ENCODE data around the gene BMX. TPM values are rescaled to one million over a fixed set of nuclear protein-coding genes. Genes with fewer than 3 reads are reported as not detected.

Gene BMX
- polyA plus RNA-seq, 2 donors: 0.22 to 0.33 TPM

GRCh38 chrX:15501506-15501905, 899 bp downstream of the BMX start:
- WGBS, 2 donors: 86 to 94% methylated on average over 9 of the region's 9 CpGs
- Histone ChIP-seq H3K27me3 (ENCODE audit: control insufficient read depth in 1 of 2, insufficient read depth in 2 of 2, low read length in 2 of 2) (peaks cover 0 to 7% of the 10 kb centered on the region in 2 donors), H3K27ac (ENCODE audit: low read depth in 2 of 2, low read length in 1 of 2) (no peak overlapping the region), H3K36me3 (ENCODE audit: control insufficient read depth in 2 of 2, insufficient read depth in 2 of 2, low read length in 1 of 2) (no peaks in the 10 kb centered on the region), H3K4me1 (ENCODE audit: control insufficient read depth in 2 of 2, insufficient read depth in 2 of 2, low read length in 1 of 2) (no peaks in the 10 kb centered on the region), H3K4me3 (ENCODE audit: low read depth in 1 of 2, low read length in 2 of 2) (no peak overlapping the region), H3K9me3 (ENCODE audit: control insufficient read depth in 2 of 2, insufficient read depth in 1 of 2, low read depth in 1 of 2, low read length in 1 of 2) (no peaks in the 10 kb centered on the region)

- H3K27ac ChIP-seq (ENCODE audit: low read depth in 2 of 2, low read length in 1 of 2): no peak overlapping the region
- peaks cover 0 to 4% of the 10 kb centered on the region in 2 donors for H3K27me3 ChIP-seq (ENCODE audit: control insufficient read depth in 1 of 2, insufficient read depth in 2 of 2, low read length in 2 of 2)
- H3K4me1 ChIP-seq (ENCODE audit: control insufficient read depth in 2 of 2, insufficient read depth in 2 of 2, low read length in 1 of 2): no peaks in the 10 kb centered on the region
- H3K36me3 ChIP-seq (ENCODE audit: control insufficient read depth in 2 of 2, insufficient read depth in 2 of 2, low read length in 1 of 2): no peaks in the 10 kb centered on the region
- WGBS, 2 donors: 79 to 80% methylated on average over 1 of the region's 1 CpG
- H3K4me3 ChIP-seq (ENCODE audit: low read depth in 1 of 2, low read length in 2 of 2): no peak overlapping the region
- H3K9me3 ChIP-seq (ENCODE audit: control insufficient read depth in 2 of 2, insufficient read depth in 1 of 2, low read depth in 1 of 2, low read length in 1 of 2): no peaks in the 10 kb centered on the region
Measured at GRCh38 chrX:15504661-15505060, 4.1 kb downstream of the BMX start.

- Histone ChIP-seq H3K27ac (ENCODE audit: low read depth in 2 of 2, low read length in 1 of 2) (no peak overlapping the region), H3K4me3 (ENCODE audit: low read depth in 1 of 2, low read length in 2 of 2) (no peak overlapping the region), H3K4me1 (ENCODE audit: control insufficient read depth in 2 of 2, insufficient read depth in 2 of 2, low read length in 1 of 2) (no peaks in the 10 kb centered on the region), H3K9me3 (ENCODE audit: control insufficient read depth in 2 of 2, insufficient read depth in 1 of 2, low read depth in 1 of 2, low read length in 1 of 2) (no peaks in the 10 kb centered on the region), H3K36me3 (ENCODE audit: control insufficient read depth in 2 of 2, insufficient read depth in 2 of 2, low read length in 1 of 2) (no peaks in the 10 kb centered on the region), H3K27me3 (ENCODE audit: control insufficient read depth in 1 of 2, insufficient read depth in 2 of 2, low read length in 2 of 2) (peaks cover 0 to 6% of the 10 kb centered on the region in 2 donors)
- WGBS, 2 donors: 52 to 66% methylated on average over 3 of the region's 3 CpGs
Measured at GRCh38 chrX:15505101-15505500, 4.5 kb downstream of the BMX start.

GRCh38 chrX:15507005-15507404, 6.4 kb downstream of the BMX start:
- no peaks in the 10 kb centered on the region for H3K36me3 ChIP-seq (ENCODE audit: control insufficient read depth in 2 of 2, insufficient read depth in 2 of 2, low read length in 1 of 2)
- no peak overlapping the region for H3K27ac ChIP-seq (ENCODE audit: low read depth in 2 of 2, low read length in 1 of 2)
- 78 to 95% methylated on average over 5 of the region's 5 CpGs for WGBS, 2 donors
- H3K4me1 ChIP-seq (ENCODE audit: control insufficient read depth in 2 of 2, insufficient read depth in 2 of 2, low read length in 1 of 2): no peaks in the 10 kb centered on the region
- no peaks in the 10 kb centered on the region for H3K9me3 ChIP-seq (ENCODE audit: control insufficient read depth in 2 of 2, insufficient read depth in 1 of 2, low read depth in 1 of 2, low read length in 1 of 2)
- H3K27me3 ChIP-seq (ENCODE audit: control insufficient read depth in 1 of 2, insufficient read depth in 2 of 2, low read length in 2 of 2): peaks cover 0 to 6% of the 10 kb centered on the region in 2 donors
- no peak overlapping the region for H3K4me3 ChIP-seq (ENCODE audit: low read depth in 1 of 2, low read length in 2 of 2)

GRCh38 chrX:15509845-15510244, 9.2 kb downstream of the BMX start:
- Histone ChIP-seq H3K9me3 (ENCODE audit: control insufficient read depth in 2 of 2, insufficient read depth in 1 of 2, low read depth in 1 of 2, low read length in 1 of 2) (no peaks in the 10 kb centered on the region), H3K4me3 (ENCODE audit: low read depth in 1 of 2, low read length in 2 of 2) (no peak overlapping the region), H3K27me3 (ENCODE audit: control insufficient read depth in 1 of 2, insufficient read depth in 2 of 2, low read length in 2 of 2) (peaks cover 0 to 3% of the 10 kb centered on the region in 2 donors), H3K4me1 (ENCODE audit: control insufficient read depth in 2 of 2, insufficient read depth in 2 of 2, low read length in 1 of 2) (no peaks in the 10 kb centered on the region), H3K27ac (ENCODE audit: low read depth in 2 of 2, low read length in 1 of 2) (no peak overlapping the region), H3K36me3 (ENCODE audit: control insufficient read depth in 2 of 2, insufficient read depth in 2 of 2, low read length in 1 of 2) (no peaks in the 10 kb centered on the region)

- 28 to 52% methylated on average over 1 of the region's 1 CpG for WGBS, 2 donors
- H3K27ac ChIP-seq (ENCODE audit: low read depth in 2 of 2, low read length in 1 of 2): no peak overlapping the region
- H3K4me1 ChIP-seq (ENCODE audit: control insufficient read depth in 2 of 2, insufficient read depth in 2 of 2, low read length in 1 of 2): no peaks in the 10 kb centered on the region
- peaks cover 0 to 3% of the 10 kb centered on the region in 2 donors for H3K27me3 ChIP-seq (ENCODE audit: control insufficient read depth in 1 of 2, insufficient read depth in 2 of 2, low read length in 2 of 2)
- H3K36me3 ChIP-seq (ENCODE audit: control insufficient read depth in 2 of 2, insufficient read depth in 2 of 2, low read length in 1 of 2): no peaks in the 10 kb centered on the region
- H3K4me3 ChIP-seq (ENCODE audit: low read depth in 1 of 2, low read length in 2 of 2): no peak overlapping the region
- H3K9me3 ChIP-seq (ENCODE audit: control insufficient read depth in 2 of 2, insufficient read depth in 1 of 2, low read depth in 1 of 2, low read length in 1 of 2): no peaks in the 10 kb centered on the region
Measured at GRCh38 chrX:15511563-15511962, 11.0 kb downstream of the BMX start.

GRCh38 chrX:15512401-15512965, 11.9 kb downstream of the BMX start:
- Histone ChIP-seq H3K36me3 (ENCODE audit: control insufficient read depth in 2 of 2, insufficient read depth in 2 of 2, low read length in 1 of 2) (no peaks in the 10 kb centered on the region), H3K9me3 (ENCODE audit: control insufficient read depth in 2 of 2, insufficient read depth in 1 of 2, low read depth in 1 of 2, low read length in 1 of 2) (no peaks in the 10 kb centered on the region), H3K4me1 (ENCODE audit: control insufficient read depth in 2 of 2, insufficient read depth in 2 of 2, low read length in 1 of 2) (no peaks in the 10 kb centered on the region), H3K4me3 (ENCODE audit: low read depth in 1 of 2, low read length in 2 of 2) (no peak overlapping the region), H3K27ac (ENCODE audit: low read depth in 2 of 2, low read length in 1 of 2) (no peak overlapping the region), H3K27me3 (ENCODE audit: control insufficient read depth in 1 of 2, insufficient read depth in 2 of 2, low read length in 2 of 2) (peaks cover 0 to 3% of the 10 kb centered on the region in 2 donors)
- 64 to 73% methylated on average over 4 of the region's 4 CpGs for WGBS, 2 donors

GRCh38 chrX:15514279-15514678, 13.7 kb downstream of the BMX start:
- Histone ChIP-seq H3K27ac (ENCODE audit: low read depth in 2 of 2, low read length in 1 of 2) (no peak overlapping the region), H3K4me3 (ENCODE audit: low read depth in 1 of 2, low read length in 2 of 2) (no peak overlapping the region), H3K4me1 (ENCODE audit: control insufficient read depth in 2 of 2, insufficient read depth in 2 of 2, low read length in 1 of 2) (no peaks in the 10 kb centered on the region), H3K9me3 (ENCODE audit: control insufficient read depth in 2 of 2, insufficient read depth in 1 of 2, low read depth in 1 of 2, low read length in 1 of 2) (no peaks in the 10 kb centered on the region), H3K27me3 (ENCODE audit: control insufficient read depth in 1 of 2, insufficient read depth in 2 of 2, low read length in 2 of 2) (peaks cover 0 to 3% of the 10 kb centered on the region in 2 donors), H3K36me3 (ENCODE audit: control insufficient read depth in 2 of 2, insufficient read depth in 2 of 2, low read length in 1 of 2) (no peaks in the 10 kb centered on the region)
- 77 to 85% methylated on average over 1 of the region's 1 CpG for WGBS, 2 donors

GRCh38 chrX:15515931-15516330, 15.3 kb downstream of the BMX start:
- 23 to 46% methylated on average over 6 of the region's 6 CpGs for WGBS, 2 donors

GRCh38 chrX:15522464-15522863, 21.9 kb downstream of the BMX start:
- Histone ChIP-seq H3K9me3 (ENCODE audit: control insufficient read depth in 2 of 2, insufficient read depth in 1 of 2, low read depth in 1 of 2, low read length in 1 of 2) (no peaks in the 10 kb centered on the region), H3K36me3 (ENCODE audit: control insufficient read depth in 2 of 2, insufficient read depth in 2 of 2, low read length in 1 of 2) (no peaks in the 10 kb centered on the region), H3K4me1 (ENCODE audit: control insufficient read depth in 2 of 2, insufficient read depth in 2 of 2, low read length in 1 of 2) (no peaks in the 10 kb centered on the region), H3K27ac (ENCODE audit: low read depth in 2 of 2, low read length in 1 of 2) (no peak overlapping the region), H3K4me3 (ENCODE audit: low read depth in 1 of 2, low read length in 2 of 2) (no peak overlapping the region), H3K27me3 (ENCODE audit: control insufficient read depth in 1 of 2, insufficient read depth in 2 of 2, low read length in 2 of 2) (no peaks in the 10 kb centered on the region)
- 52 to 78% methylated on average over 3 of the region's 3 CpGs for WGBS, 2 donors

More at GRCh38 chrX:15515931-15516330, 15.3 kb downstream of the BMX start:
- Histone ChIP-seq H3K4me1 (ENCODE audit: control insufficient read depth in 2 of 2, insufficient read depth in 2 of 2, low read length in 1 of 2) (no peaks in the 10 kb centered on the region), H3K27me3 (ENCODE audit: control insufficient read depth in 1 of 2, insufficient read depth in 2 of 2, low read length in 2 of 2) (no peaks in the 10 kb centered on the region), H3K9me3 (ENCODE audit: control insufficient read depth in 2 of 2, insufficient read depth in 1 of 2, low read depth in 1 of 2, low read length in 1 of 2) (no peaks in the 10 kb centered on the region), H3K4me3 (ENCODE audit: low read depth in 1 of 2, low read length in 2 of 2) (no peak overlapping the region), H3K27ac (ENCODE audit: low read depth in 2 of 2, low read length in 1 of 2) (no peak overlapping the region), H3K36me3 (ENCODE audit: control insufficient read depth in 2 of 2, insufficient read depth in 2 of 2, low read length in 1 of 2) (no peaks in the 10 kb centered on the region)
